ENCODE measurements around the gene CDK6.

The CDK6 gene

DNA sequence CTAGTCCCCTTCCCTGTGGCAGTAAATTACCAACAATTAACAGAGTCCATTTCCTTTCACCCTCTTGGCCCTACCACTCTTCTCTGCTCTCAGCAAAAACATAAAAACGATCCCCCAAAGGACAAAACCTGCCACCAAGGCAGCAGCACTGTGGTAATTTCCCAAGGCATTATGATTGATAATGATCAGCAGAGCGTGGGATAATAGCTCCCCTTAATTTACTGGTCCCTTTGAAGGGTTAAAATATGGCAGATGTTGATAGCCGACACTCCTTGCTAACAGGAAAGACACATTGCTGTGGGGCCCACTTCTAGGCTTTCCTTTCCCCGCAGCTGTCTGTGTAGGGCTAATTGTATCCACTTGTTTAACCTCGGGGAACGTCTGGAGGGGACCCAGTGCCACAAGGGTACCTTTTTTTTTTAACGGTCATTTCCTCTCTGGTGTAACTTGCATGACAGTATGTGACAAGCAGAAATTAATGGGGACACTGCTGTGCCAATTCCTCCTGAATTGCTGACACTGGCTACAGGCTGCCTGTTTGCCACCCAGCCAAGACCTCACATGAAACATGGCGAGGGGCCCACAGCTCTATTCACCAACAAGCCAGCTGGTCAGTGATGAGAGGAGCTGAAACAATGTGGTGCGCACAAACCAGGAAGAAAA lies 81.3 kb downstream of the CDK6 start:
- no peak overlapping the region for H3K14ac ChIP-seq (ENCODE audit: low read length)
- H3K9me3 ChIP-seq (replicated peaks in 1 of 2; ENCODE audit: control insufficient read depth in 2 of 2, insufficient read depth in 1 of 2, low read depth in 1 of 2, low read length in 2 of 2) = peaks cover 0 to 4% of the 10 kb centered on the region in 2 donors
- H3K4ac ChIP-seq (ENCODE audit: low read length) = no peak overlapping the region
- no peak overlapping the region for H2BK5ac ChIP-seq (ENCODE audit: low read length)
- no peaks in the 10 kb centered on the region for H3K27me3 ChIP-seq (ENCODE audit: control insufficient read depth in 3 of 3, insufficient read depth in 3 of 3, low read depth in 1 of 3, low read length in 3 of 3)
- no peaks in the 10 kb centered on the region for H3K79me1 ChIP-seq (ENCODE audit: low read depth, low read length)
- no peak overlapping the region for H3K4me2 ChIP-seq (ENCODE audit: insufficient read depth, low read length, poor library complexity, severe bottlenecking)
- no peak overlapping the region for H3K4me3 ChIP-seq (ENCODE audit: low read length in 2 of 2)
- H2BK120ac ChIP-seq (ENCODE audit: low read depth, low read length) = no peak overlapping the region
- no CpG with 5 or more reads among the region's 9 CpGs for WGBS, 2 donors (ENCODE audit: extremely low coverage in 2 of 2, insufficient read length in 2 of 2, insufficient replicate concordance in 1 of 2)
- no peak overlapping the region for H2AK5ac ChIP-seq (ENCODE audit: low read depth, low read length)
- no peak overlapping the region for H3K27ac ChIP-seq (replicated peaks; ENCODE audit: low read length)
- no peak overlapping the region for H3K18ac ChIP-seq (ENCODE audit: low read length)
- no peak for DNase-seq (ENCODE audit: low spot score)
- no peak overlapping the region for H3K23ac ChIP-seq (ENCODE audit: low read depth, low read length, poor library complexity)
- H2BK15ac ChIP-seq (ENCODE audit: low read length) = no peak overlapping the region
- H4K8ac ChIP-seq (ENCODE audit: low read depth, low read length) = no peak overlapping the region
- H3K9ac ChIP-seq (ENCODE audit: low read depth, low read length, poor library complexity) = no peak overlapping the region
- H3K36me3 ChIP-seq (replicated peaks in 1 of 2; ENCODE audit: control insufficient read depth in 2 of 2, insufficient read depth in 2 of 2, low read length in 2 of 2) = peaks cover 0 to 4% of the 10 kb centered on the region in 2 donors
- H3K4me1 ChIP-seq (ENCODE audit: control insufficient read depth in 2 of 2, insufficient read depth in 1 of 2, low read depth in 1 of 2, low read length in 2 of 2) = peaks cover 0 to 3% of the 10 kb centered on the region in 2 donors
- no peak overlapping the region for H2AFZ ChIP-seq (ENCODE audit: low read length)
- H2BK12ac ChIP-seq (ENCODE audit: low read length) = no peak overlapping the region
- H4K91ac ChIP-seq (ENCODE audit: low read depth, low read length, poor library complexity) = no peak overlapping the region

DNA sequence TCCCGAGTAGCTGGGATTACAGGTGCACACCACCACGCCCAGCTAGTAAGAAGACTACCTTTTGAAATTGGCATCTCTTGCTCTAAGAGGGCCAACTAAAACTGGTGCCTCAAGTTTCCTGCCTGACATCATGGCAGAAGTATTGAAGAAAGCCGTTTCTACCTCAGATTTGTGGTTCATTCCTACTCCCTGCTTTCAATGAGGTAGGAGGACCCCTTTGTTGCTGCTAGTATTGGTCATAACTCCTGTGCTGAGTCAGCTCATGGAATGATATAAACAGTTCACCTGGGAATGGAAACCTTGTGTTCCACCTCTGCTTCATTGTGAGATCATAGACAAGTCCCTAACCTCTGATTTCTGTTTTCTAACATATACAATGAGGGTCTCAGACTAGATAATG lies 82.8 kb downstream of the CDK6 start:
- no peak overlapping the region for H3K4me3 ChIP-seq (ENCODE audit: low read length in 2 of 2)
- H3K27me3 ChIP-seq (ENCODE audit: control insufficient read depth in 3 of 3, insufficient read depth in 3 of 3, low read depth in 1 of 3, low read length in 3 of 3) = no peaks in the 10 kb centered on the region
- no peak for DNase-seq (ENCODE audit: low spot score)
- no peaks in the 10 kb centered on the region for H3K79me1 ChIP-seq (ENCODE audit: low read depth, low read length)
- H3K27ac ChIP-seq (replicated peaks; ENCODE audit: low read length) = no peak overlapping the region
- H3K4me1 ChIP-seq (ENCODE audit: control insufficient read depth in 2 of 2, insufficient read depth in 1 of 2, low read depth in 1 of 2, low read length in 2 of 2) = no peaks in the 10 kb centered on the region
- H3K9me3 ChIP-seq (replicated peaks in 1 of 2; ENCODE audit: control insufficient read depth in 2 of 2, insufficient read depth in 1 of 2, low read depth in 1 of 2, low read length in 2 of 2) = peaks cover 0 to 4% of the 10 kb centered on the region in 2 donors
- peaks cover 0 to 4% of the 10 kb centered on the region in 2 donors for H3K36me3 ChIP-seq (replicated peaks in 1 of 2; ENCODE audit: control insufficient read depth in 2 of 2, insufficient read depth in 2 of 2, low read length in 2 of 2)
- no peak overlapping the region for H4K91ac ChIP-seq (ENCODE audit: low read depth, low read length, poor library complexity)
- no peak overlapping the region for H3K9ac ChIP-seq (ENCODE audit: low read depth, low read length, poor library complexity)
- no peak overlapping the region for H3K4ac ChIP-seq (ENCODE audit: low read length)
- H3K18ac ChIP-seq (ENCODE audit: low read length) = no peak overlapping the region
- no peak overlapping the region for H2AK5ac ChIP-seq (ENCODE audit: low read depth, low read length)
- no peak overlapping the region for H3K4me2 ChIP-seq (ENCODE audit: insufficient read depth, low read length, poor library complexity, severe bottlenecking)
- no peak overlapping the region for H2BK5ac ChIP-seq (ENCODE audit: low read length)
- no CpG with 5 or more reads among the region's 3 CpGs for WGBS, 2 donors (ENCODE audit: extremely low coverage in 2 of 2, insufficient read length in 2 of 2, insufficient replicate concordance in 1 of 2)
- no peak overlapping the region for H3K14ac ChIP-seq (ENCODE audit: low read length)
- no peak overlapping the region for H3K23ac ChIP-seq (ENCODE audit: low read depth, low read length, poor library complexity)
- H2BK15ac ChIP-seq (ENCODE audit: low read length) = no peak overlapping the region
- no peak overlapping the region for H2BK12ac ChIP-seq (ENCODE audit: low read length)
- no peak overlapping the region for H2BK120ac ChIP-seq (ENCODE audit: low read depth, low read length)
- H4K8ac ChIP-seq (ENCODE audit: low read depth, low read length) = no peak overlapping the region
- no peak overlapping the region for H2AFZ ChIP-seq (ENCODE audit: low read length)

DNA sequence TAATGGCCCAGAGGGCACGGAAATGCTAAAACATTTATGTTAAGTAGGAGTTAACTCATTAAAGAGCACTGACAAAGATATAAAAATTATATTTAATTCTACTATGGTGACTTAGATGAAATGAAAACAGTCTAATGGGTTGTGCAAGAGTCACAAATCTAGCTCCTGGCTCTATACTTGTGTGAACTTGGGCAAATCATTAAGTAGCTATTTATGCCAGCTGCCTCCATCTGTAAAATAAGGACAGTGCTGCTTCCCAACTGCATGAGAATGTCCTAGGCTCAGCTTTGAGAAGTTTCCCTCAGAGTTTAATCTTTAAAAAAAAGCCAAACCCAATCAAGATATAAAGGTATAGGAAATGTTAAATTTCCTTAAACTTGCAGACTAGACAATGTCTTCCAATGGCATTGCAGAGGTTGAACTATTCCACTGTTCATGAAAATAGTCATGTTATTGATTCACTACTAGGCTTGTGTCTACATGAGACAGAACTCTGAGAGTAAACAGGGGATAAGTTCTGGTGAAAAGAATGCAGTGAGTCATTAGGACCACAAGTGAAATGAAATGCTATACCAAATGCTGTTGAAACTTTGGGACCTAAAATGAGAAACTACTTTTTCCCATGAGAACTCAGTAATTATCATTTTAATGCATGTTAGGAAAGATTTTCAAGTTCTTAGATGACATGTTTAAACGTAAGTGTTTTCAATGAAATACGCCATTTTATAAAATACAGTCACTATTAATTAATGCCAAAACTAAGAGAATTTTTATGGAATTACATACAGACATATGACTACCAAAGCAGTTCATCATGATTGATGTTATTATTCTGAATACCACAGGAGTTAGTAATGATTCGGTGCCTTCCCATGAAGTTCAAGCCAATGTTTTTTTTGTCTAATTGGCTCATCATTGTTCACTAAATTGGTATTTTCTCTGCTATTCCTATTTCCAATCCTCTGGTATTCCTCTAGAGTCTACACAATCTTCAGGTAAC lies 84.2 kb downstream of the CDK6 start:
- no peak overlapping the region for H3K18ac ChIP-seq (ENCODE audit: low read length)
- H3K27ac ChIP-seq (replicated peaks; ENCODE audit: low read length) = no peak overlapping the region
- no peaks in the 10 kb centered on the region for H3K27me3 ChIP-seq (ENCODE audit: control insufficient read depth in 3 of 3, insufficient read depth in 3 of 3, low read depth in 1 of 3, low read length in 3 of 3)
- no peak overlapping the region for H3K4me3 ChIP-seq (ENCODE audit: low read length in 2 of 2)
- H3K79me1 ChIP-seq (ENCODE audit: low read depth, low read length) = no peaks in the 10 kb centered on the region
- no peak overlapping the region for H2BK15ac ChIP-seq (ENCODE audit: low read length)
- H2AK5ac ChIP-seq (ENCODE audit: low read depth, low read length) = no peak overlapping the region
- H3K9ac ChIP-seq (ENCODE audit: low read depth, low read length, poor library complexity) = no peak overlapping the region
- H2AFZ ChIP-seq (ENCODE audit: low read length) = no peak overlapping the region
- no peaks in the 10 kb centered on the region for H3K4me1 ChIP-seq (ENCODE audit: control insufficient read depth in 2 of 2, insufficient read depth in 1 of 2, low read depth in 1 of 2, low read length in 2 of 2)
- no peak overlapping the region for H3K4ac ChIP-seq (ENCODE audit: low read length)
- no peak for DNase-seq (ENCODE audit: low spot score)
- H3K23ac ChIP-seq (ENCODE audit: low read depth, low read length, poor library complexity) = no peak overlapping the region
- no peak overlapping the region for H4K8ac ChIP-seq (ENCODE audit: low read depth, low read length)
- H3K9me3 ChIP-seq (replicated peaks in 1 of 2; ENCODE audit: control insufficient read depth in 2 of 2, insufficient read depth in 1 of 2, low read depth in 1 of 2, low read length in 2 of 2) = peaks cover 0 to 4% of the 10 kb centered on the region in 2 donors
- H2BK5ac ChIP-seq (ENCODE audit: low read length) = no peak overlapping the region
- no peak overlapping the region for H4K91ac ChIP-seq (ENCODE audit: low read depth, low read length, poor library complexity)
- no peak overlapping the region for H3K4me2 ChIP-seq (ENCODE audit: insufficient read depth, low read length, poor library complexity, severe bottlenecking)
- H3K36me3 ChIP-seq (replicated peaks in 1 of 2; ENCODE audit: control insufficient read depth in 2 of 2, insufficient read depth in 2 of 2, low read length in 2 of 2) = peaks cover 0 to under 1% of the 10 kb centered on the region in 2 donors
- WGBS, 2 donors (ENCODE audit: extremely low coverage in 2 of 2, insufficient read length in 2 of 2, insufficient replicate concordance in 1 of 2) = no CpG with 5 or more reads among the region's 4 CpGs
- no peak overlapping the region for H2BK12ac ChIP-seq (ENCODE audit: low read length)
- H2BK120ac ChIP-seq (ENCODE audit: low read depth, low read length) = no peak overlapping the region
- H3K14ac ChIP-seq (ENCODE audit: low read length) = no peak overlapping the region

DNA sequence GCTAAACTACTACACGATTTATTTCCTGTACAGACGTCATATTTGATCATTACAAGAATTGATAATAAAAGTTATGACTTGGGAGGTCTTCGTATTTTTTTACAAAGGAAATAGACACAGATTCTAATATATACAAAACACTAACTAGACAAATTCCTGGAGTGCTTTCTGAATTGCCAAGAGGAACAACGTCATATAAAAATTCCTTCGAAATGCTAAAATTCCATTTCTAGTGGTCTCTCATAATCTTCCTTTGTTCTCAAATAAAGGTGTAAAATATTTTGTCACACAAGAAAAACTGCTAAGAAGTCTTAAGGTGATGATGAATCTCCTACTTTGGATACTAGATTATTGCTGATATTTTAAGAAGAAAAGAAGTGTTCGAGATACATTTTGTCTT lies 85.4 kb downstream of the CDK6 start:
- no peak overlapping the region for H2AK5ac ChIP-seq (ENCODE audit: low read depth, low read length)
- no peaks in the 10 kb centered on the region for H3K36me3 ChIP-seq (replicated peaks in 1 of 2; ENCODE audit: control insufficient read depth in 2 of 2, insufficient read depth in 2 of 2, low read length in 2 of 2)
- no peak overlapping the region for H3K4ac ChIP-seq (ENCODE audit: low read length)
- no peak overlapping the region for H3K14ac ChIP-seq (ENCODE audit: low read length)
- H2BK15ac ChIP-seq (ENCODE audit: low read length) = no peak overlapping the region
- no peak overlapping the region for H3K4me2 ChIP-seq (ENCODE audit: insufficient read depth, low read length, poor library complexity, severe bottlenecking)
- no peak overlapping the region for H3K27ac ChIP-seq (replicated peaks; ENCODE audit: low read length)
- H3K23ac ChIP-seq (ENCODE audit: low read depth, low read length, poor library complexity) = no peak overlapping the region
- no peak overlapping the region for H2BK5ac ChIP-seq (ENCODE audit: low read length)
- H2BK120ac ChIP-seq (ENCODE audit: low read depth, low read length) = no peak overlapping the region
- peaks cover 0 to 4% of the 10 kb centered on the region in 2 donors for H3K9me3 ChIP-seq (replicated peaks in 1 of 2; ENCODE audit: control insufficient read depth in 2 of 2, insufficient read depth in 1 of 2, low read depth in 1 of 2, low read length in 2 of 2)
- H2BK12ac ChIP-seq (ENCODE audit: low read length) = no peak overlapping the region
- H4K8ac ChIP-seq (ENCODE audit: low read depth, low read length) = no peak overlapping the region
- no peaks in the 10 kb centered on the region for H3K27me3 ChIP-seq (ENCODE audit: control insufficient read depth in 3 of 3, insufficient read depth in 3 of 3, low read depth in 1 of 3, low read length in 3 of 3)
- no peak overlapping the region for H2AFZ ChIP-seq (ENCODE audit: low read length)
- no peak overlapping the region for H4K91ac ChIP-seq (ENCODE audit: low read depth, low read length, poor library complexity)
- DNase-seq (ENCODE audit: low spot score) = no peak
- H3K18ac ChIP-seq (ENCODE audit: low read length) = no peak overlapping the region
- no peak overlapping the region for H3K4me3 ChIP-seq (ENCODE audit: low read length in 2 of 2)
- no peaks in the 10 kb centered on the region for H3K4me1 ChIP-seq (ENCODE audit: control insufficient read depth in 2 of 2, insufficient read depth in 1 of 2, low read depth in 1 of 2, low read length in 2 of 2)
- WGBS, 2 donors (ENCODE audit: extremely low coverage in 2 of 2, insufficient read length in 2 of 2, insufficient replicate concordance in 1 of 2) = no CpG with 5 or more reads among the region's 6 CpGs
- no peak overlapping the region for H3K9ac ChIP-seq (ENCODE audit: low read depth, low read length, poor library complexity)
- no peaks in the 10 kb centered on the region for H3K79me1 ChIP-seq (ENCODE audit: low read depth, low read length)

Measured in neuronal stem cell (in vitro differentiated cells).